Measurements from ENCODE around the gene CXXC5.

- no peak for TF ChIP-seq POLR2A (IDR thresholded peaks at IDR 0.05)
- TF ChIP-seq CTCF (IDR thresholded peaks at IDR 0.05) = no peak
Measured at GRCh38 chr5:139654871-139655491, 6.8 kb downstream of the CXXC5 start.
